ENCODE data around the gene ABCC12.

GRCh38 chr16:48132696-48133095, 23.1 kb downstream of the ABCC12 start:
- TF ChIP-seq POLR2AphosphoS5 (IDR thresholded peaks at IDR 0.05) (no peak), CTCF (IDR thresholded peaks at IDR 0.05) (no peak), POLR2A (IDR thresholded peaks at IDR 0.05) (no peak)

All from prostate gland (tissue), 2 donors.